ENCODE measurements around the gene SHBG.
"Not testable (repeated sequence)": the region's sequence is repeated elsewhere in the genome, so short reads cannot be mapped to it uniquely, and the experiment has no call there.

SHBG gene

GRCh38 chr17:7629939-7630571, at the start of gene SHBG:
SHBG (plus strand) TSS chr17:7630135; CDS start chr17:7630173, 38 bp downstream.
- FAIRE-seq (no peak), DNase-seq (ENCODE audit: extremely low spot score, insufficient read length, low read depth) (no peak)

GRCh38 chr17:7580604-7581575, 49.0 kb upstream of the SHBG start:
- no peak for DNase-seq (ENCODE audit: extremely low spot score, insufficient read length, low read depth)
- no peak for FAIRE-seq

- DNase-seq (ENCODE audit: extremely low spot score, insufficient read length, low read depth) (no peak), FAIRE-seq (no peak)
Observed at GRCh38 chr17:7582396-7583252, 47.3 kb upstream of the SHBG start.

- FAIRE-seq (peak; percentile 97), DNase-seq (ENCODE audit: extremely low spot score, insufficient read length, low read depth) (peak; percentile 87)
Observed at GRCh38 chr17:7583253-7584109, 46.5 kb upstream of the SHBG start, which contains the start of gene MPDU1. MPDU1 (plus strand) TSS chr17:7583852; CDS start chr17:7583863, 11 bp downstream.

- FAIRE-seq (peak; percentile 36), DNase-seq (ENCODE audit: extremely low spot score, insufficient read length, low read depth) (no peak)
Observed at GRCh38 chr17:7586673-7587419, 43.1 kb upstream of the SHBG start.

- DNase-seq (ENCODE audit: extremely low spot score, insufficient read length, low read depth): no peak
- FAIRE-seq: no peak
Observed at GRCh38 chr17:7587420-7588151, 42.3 kb upstream of the SHBG start.

- DNase-seq (ENCODE audit: extremely low spot score, insufficient read length, low read depth) (no peak), FAIRE-seq (no peak)
Observed at GRCh38 chr17:7588553-7589203, 41.3 kb upstream of the SHBG start.

- DNase-seq (ENCODE audit: extremely low spot score, insufficient read length, low read depth): peak; percentile 62
- peak; percentile 72 for FAIRE-seq
Observed at GRCh38 chr17:7589204-7589868, 40.6 kb upstream of the SHBG start.

GRCh38 chr17:7589891-7590691, 39.8 kb upstream of the SHBG start, which contains the start of gene SOX15:
SOX15 (minus strand) TSS chr17:7590094; CDS start chr17:7589676, 418 bp downstream.
- no peak for DNase-seq (ENCODE audit: extremely low spot score, insufficient read length, low read depth)
- FAIRE-seq: no peak

GRCh38 chr17:7590743-7591142, 39.2 kb upstream of the SHBG start:
- FAIRE-seq (no peak), DNase-seq (ENCODE audit: extremely low spot score, insufficient read length, low read depth) (no peak)

- FAIRE-seq: no peak
- DNase-seq (ENCODE audit: extremely low spot score, insufficient read length, low read depth): no peak
Observed at GRCh38 chr17:7591596-7591995, 38.3 kb upstream of the SHBG start.

GRCh38 chr17:7592422-7593021, 37.4 kb upstream of the SHBG start:
- FAIRE-seq (no peak), DNase-seq (ENCODE audit: extremely low spot score, insufficient read length, low read depth) (no peak)

- FAIRE-seq (no peak), DNase-seq (ENCODE audit: extremely low spot score, insufficient read length, low read depth) (no peak)
Observed at GRCh38 chr17:7593296-7593695, 36.6 kb upstream of the SHBG start.

- not testable (repeated sequence) for DNase-seq (ENCODE audit: extremely low spot score, insufficient read length, low read depth); FAIRE-seq
Observed at GRCh38 chr17:7597561-7597960, 32.4 kb upstream of the SHBG start.

GRCh38 chr17:7606280-7606679, 23.7 kb upstream of the SHBG start:
- FAIRE-seq: no peak

GRCh38 chr17:7610641-7611040, 19.3 kb upstream of the SHBG start:
- FAIRE-seq (no peak), DNase-seq (ENCODE audit: extremely low spot score, insufficient read length, low read depth) (no peak)

More at GRCh38 chr17:7606280-7606679, 23.7 kb upstream of the SHBG start:
- DNase-seq (ENCODE audit: extremely low spot score, insufficient read length, low read depth): no peak
